Dermis microvascular lymphatic vessel endothelial cell (primary cell): ENCODE data around the gene CCL3. TPM values are rescaled to one million over a fixed set of nuclear protein-coding genes. Genes with fewer than 3 reads are reported as not detected.

ENCODE experiments used
- total RNA-seq: library from RNA; depleted of rRNA; stranded (reverse); fragments of >200 nt; gene quantifications from 2 replicates; pipeline ENCODE4 v1.2.1, GENCODE V29; 2014

The CCL3 gene
- total RNA-seq, 1 donor from 2014 or later, result not detected

Other genes starting within 250 kb of the CCL3 start
- not detected in 2 replicates for gene HEATR9, start 221.3 kb downstream of the CCL3 start, total RNA-seq
- 0.38 and 0.39 TPM in 2 replicates for gene CCL5, start 209.8 kb downstream of the CCL3 start, total RNA-seq
- gene RDM1, start 159.4 kb downstream of the CCL3 start, total RNA-seq, result 0.13 TPM in 1 of 2 replicates, not detected in the other
- not detected in 2 replicates for gene LYZL6, start 146.4 kb downstream of the CCL3 start, total RNA-seq
- gene CCL16, start 108.6 kb downstream of the CCL3 start, total RNA-seq, result 0.13 and 0.38 TPM in 2 replicates
- 2.7 and 24.7 TPM in 2 replicates for gene CCL14, start 103.4 kb downstream of the CCL3 start, total RNA-seq
- gene CCL15, start 88.6 kb downstream of the CCL3 start, total RNA-seq, result not detected in 2 replicates
- gene CCL23, start 72.2 kb downstream of the CCL3 start, total RNA-seq, result 0.38 TPM in 1 of 2 replicates, not detected in the other
- gene CCL18, start 25.9 kb downstream of the CCL3 start, total RNA-seq, result not detected in 2 replicates
- gene CCL4, start 13.7 kb upstream of the CCL3 start, total RNA-seq, result not detected in 2 replicates
- 0.64 and 2.0 TPM in 2 replicates for gene TBC1D3B, start 86.5 kb upstream of the CCL3 start, total RNA-seq
- not detected in 2 replicates for gene CCL3L1, start 106.6 kb upstream of the CCL3 start, total RNA-seq
- gene CCL4L2, start 120.9 kb upstream of the CCL3 start, total RNA-seq, result not detected in 2 replicates
- under 0.01 TPM in 1 of 2 replicates, not detected in the other for gene TBC1D3I, start 174.4 kb upstream of the CCL3 start, total RNA-seq
- gene TBC1D3G, start 233.7 kb upstream of the CCL3 start, total RNA-seq, result not detected in 2 replicates